Measurements from ENCODE around the gene LILRB3.
A peak's percentile ranks its signal among the peaks of the same experiment; 100 is the strongest.
"Not testable (repeated sequence)": the region's sequence is repeated elsewhere in the genome, so short reads cannot be mapped to it uniquely, and the experiment has no call there.

LILRB3 gene

DNA sequence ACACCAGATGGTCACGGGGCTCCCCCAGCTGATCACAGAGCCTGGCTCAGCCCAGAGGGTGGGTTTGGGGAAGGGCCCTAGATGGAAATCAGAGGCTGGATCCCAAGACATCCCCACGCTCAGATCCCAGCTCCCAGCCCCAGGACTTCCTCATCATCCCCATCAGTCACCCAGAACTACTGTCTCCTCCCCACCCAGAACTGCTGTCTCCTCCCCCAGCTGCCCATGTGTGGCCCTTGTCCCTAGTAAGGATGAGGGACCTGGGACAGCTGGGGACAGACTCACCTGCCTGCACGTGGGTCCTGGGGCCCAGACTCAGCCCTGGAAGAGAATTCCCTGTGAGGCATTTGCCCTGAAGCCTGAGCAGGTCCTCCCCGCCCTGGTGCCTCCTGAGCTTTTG is 19.4 kb upstream of the LILRB3 start:
- not testable (repeated sequence) for DNase-seq

DNA sequence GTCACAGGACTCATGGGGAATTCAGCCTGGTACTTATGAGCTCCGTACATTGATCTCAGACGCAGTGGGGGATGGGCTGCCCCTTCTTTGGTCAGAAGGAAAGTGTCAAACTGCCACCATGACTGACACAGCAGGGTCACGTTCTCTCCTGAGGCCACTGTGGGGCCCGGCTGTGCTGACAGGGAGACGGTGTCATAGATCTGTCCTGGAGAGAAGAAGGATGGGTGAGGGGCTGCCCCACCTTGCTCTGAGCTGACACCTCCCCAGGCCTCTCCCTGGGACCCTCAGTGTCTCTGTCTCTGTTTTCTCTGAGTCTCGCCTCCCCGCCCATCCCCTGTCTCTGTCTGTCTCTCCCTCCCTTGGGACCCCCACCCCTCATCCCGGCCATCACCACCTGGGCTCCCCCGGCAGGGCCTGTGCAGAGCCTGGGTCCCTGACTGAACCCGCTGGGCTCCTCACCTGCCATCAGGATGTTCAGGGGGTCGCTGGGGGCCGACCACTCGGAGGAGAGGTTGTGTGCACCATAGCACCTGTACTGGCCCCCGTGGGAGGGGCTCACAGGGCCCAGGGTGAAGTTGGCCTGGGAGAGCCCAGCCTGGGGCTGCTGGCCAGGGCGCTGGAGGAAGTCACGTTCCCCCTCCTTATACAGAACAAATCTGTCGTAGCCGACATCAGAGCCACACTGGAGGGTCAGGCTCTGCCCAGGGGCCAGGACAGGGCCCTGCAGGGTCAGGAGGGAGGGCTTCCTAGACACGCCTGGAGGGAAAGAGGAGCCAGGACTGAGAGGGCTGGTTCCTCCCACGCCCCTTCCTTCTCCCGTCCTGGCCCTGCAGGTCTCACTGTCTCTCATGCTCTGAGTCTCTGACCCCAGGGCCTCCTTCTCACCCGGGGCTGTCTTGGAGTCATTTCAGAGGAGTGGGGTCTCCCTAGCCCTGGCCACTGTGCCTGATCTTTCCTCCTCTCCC is 17.8 kb upstream of the LILRB3 start:
- not testable (repeated sequence) for DNase-seq

- not testable (repeated sequence) for DNase-seq
Measured at GRCh38 chr19:54239491-54240371, 16.9 kb upstream of the LILRB3 start.

GRCh38 chr19:54233941-54234340 is 11.1 kb upstream of the LILRB3 start:
- no peak for DNase-seq

DNA sequence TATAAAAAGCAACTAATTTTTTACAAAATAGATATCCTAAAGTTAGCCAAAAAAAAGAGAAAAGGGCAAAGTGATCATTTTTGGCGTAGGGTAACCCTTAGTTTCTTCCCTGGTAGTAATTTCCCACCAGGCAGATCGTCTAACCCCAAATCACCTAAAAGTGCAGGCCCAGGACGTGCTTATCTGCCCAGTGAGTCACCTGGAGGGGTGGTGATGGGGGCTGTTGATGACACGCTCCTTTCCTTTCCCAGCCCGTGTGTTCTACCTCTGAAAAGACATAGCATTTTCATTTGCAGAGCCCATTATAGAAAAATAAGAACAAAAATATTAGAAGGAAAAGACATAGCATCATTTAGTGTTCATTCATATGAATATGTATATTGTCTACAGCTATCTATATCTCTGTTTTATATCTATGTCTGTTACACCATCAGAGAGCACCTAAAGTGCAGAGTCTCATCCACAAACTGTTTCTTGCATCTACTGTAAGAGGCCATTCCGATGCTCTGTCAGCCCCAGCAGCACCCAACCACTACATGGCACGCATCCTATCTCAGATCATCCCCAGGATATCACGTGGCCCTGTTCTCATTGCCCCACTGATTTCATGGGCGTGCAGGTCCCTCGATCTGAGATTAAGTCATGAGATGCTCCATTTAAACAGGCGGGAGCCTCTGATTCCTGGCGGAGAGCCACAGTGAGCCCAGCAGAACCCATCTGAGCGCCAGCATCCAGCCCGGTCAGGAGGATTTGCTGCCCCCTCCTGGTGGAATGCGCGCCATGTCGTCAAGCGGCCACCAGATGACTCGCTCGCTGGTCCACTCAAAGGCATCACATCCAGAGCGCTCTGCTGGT is 8.5 kb upstream of the LILRB3 start:
- peak; percentile 69 for DNase-seq

DNA sequence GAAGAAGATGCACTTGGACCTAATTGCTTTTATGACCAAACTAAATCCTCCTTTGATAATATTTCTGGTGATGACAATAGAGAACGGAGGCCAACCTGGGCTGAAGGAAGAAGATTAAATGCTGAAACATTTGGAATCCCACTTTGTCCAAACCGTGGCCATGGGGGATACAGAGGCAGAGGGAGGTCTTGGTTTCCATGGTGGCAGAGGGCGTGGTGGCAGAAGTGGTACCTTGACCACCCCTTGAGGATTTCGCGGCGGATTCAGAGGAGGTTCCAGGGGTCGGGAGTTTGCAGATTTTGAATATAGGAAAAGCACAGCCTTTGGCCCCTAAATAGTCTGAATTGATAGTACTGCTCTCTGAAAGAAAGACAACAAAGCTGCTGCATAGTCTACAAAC is 7.2 kb upstream of the LILRB3 start:
- DNase-seq = no peak

DNA sequence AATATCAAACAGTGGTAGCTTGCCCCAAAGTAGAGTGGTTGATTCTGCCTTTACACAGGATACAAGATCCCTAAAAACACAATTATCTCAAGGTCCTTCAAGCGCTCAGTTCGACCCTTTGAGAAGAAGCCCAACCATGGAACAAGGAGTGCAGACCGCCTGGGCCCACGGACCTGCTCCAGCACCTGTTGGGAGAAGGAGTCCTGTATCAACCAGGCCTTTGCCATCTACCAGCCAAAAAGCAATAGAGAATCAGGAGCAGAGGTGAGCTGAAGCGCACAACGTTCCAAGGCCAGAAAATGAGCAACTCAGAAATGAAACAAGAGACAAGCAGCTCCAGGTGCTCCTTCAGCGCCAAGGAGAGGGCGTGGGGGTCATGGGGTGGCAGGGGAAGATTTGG is 6.3 kb upstream of the LILRB3 start:
- DNase-seq = no peak

GRCh38 chr19:54224619-54225018 is 1.8 kb upstream of the LILRB3 start:
- not testable (repeated sequence) for DNase-seq

DNA sequence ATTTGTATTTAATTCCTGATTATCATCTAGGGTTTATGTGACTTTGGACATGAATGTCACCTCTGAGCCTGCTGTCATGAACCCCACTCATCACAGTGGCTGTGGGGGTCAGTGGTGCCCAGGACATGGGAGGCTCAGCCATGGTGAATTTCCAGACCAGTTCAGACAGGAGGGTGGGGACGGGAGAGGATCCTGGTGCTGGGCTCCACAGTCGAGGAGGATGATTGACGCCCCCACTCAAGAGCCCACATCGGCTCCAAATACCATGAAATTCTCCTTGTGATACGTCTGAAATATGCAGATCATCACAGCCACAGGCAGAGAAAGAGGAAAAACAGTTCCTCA is 1.1 kb upstream of the LILRB3 start:
- not testable (repeated sequence) for DNase-seq

DNA sequence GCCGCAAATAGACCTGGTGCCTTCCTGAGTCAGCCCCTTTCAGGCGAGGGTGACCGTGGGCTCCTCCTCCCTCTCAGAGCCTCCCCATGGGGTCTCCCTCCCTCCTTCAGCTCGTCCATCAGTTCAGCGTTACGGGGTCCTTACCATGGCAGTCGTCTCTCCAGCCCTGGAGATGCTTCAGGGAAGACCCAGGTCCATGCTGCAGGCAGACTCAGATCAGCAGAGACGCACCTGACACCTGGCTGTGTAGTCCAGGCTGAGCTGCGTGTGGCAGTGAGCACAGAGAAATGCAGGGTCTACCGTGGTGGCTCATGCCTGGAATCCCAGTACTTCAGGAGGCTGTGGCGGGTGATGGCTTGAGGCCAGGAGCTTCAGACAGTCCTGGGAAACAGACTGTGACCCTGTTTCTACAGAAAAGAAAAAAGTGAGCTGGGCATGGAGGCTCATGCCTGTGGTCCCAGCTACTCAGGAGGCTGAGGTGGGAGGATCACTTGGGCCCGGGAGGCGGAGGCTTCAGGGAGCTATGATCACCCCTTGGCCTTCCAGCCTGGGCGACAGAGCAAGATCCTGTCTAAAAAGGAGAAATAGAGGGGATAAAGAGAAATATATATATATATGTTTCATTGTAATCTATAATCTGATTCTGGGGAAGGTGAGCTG is 600 bp upstream of the LILRB3 start:
- not testable (repeated sequence) for DNase-seq

- DNase-seq = not testable (repeated sequence)
Measured at GRCh38 chr19:54221947-54222346, 860 bp downstream of the LILRB3 start.

DNA sequence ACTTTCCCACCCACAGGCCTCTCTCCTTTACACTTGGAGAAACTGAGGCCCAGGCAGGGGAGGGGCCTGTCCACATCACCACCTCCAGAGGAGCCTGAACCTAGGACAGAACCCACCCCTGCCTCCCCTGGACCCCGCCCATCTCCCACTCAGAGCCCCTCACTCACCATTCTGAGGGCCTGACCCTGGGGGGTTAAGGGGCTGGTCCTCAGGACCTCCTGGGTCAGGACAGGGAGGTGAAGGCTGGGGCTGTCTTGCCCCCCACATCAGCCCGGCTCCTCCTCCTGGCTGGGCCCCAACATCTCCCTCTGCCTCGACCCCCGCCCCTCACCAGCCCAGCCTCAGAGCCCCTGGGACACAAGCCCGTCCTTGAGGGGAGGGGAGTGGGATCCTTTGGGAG is 3.1 kb downstream of the LILRB3 start:
- not testable (repeated sequence) for DNase-seq

- no peak for DNase-seq
Measured at GRCh38 chr19:54218960-54219661, 3.7 kb downstream of the LILRB3 start.

DNA sequence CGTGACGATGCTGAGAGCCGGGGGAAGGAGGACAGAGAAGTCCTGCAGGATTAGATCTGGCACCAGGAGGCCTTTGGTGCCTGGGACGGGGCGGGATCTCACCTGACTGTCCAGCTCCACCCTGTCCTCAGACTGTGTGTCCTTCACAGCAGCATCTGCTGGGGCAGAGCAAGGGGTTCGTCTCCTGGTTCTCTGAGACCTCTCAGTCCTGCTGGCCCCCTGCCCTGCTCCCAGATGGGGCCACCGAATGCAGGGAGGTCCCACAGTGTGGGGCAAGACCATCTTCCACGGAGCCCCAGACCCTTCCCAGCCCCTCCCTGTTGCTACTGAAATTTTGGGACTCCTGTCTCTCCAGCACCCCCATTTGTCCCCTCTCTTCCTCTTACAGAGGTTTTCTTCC is 4.5 kb downstream of the LILRB3 start:
- DNase-seq = no peak

- not testable (repeated sequence) for DNase-seq
Measured at GRCh38 chr19:54217517-54218247, 5.1 kb downstream of the LILRB3 start.

GRCh38 chr19:54216869-54217268 is 5.9 kb downstream of the LILRB3 start:
- DNase-seq = no peak

- not testable (repeated sequence) for DNase-seq
Measured at GRCh38 chr19:54214734-54215133, 8.1 kb downstream of the LILRB3 start.

DNA sequence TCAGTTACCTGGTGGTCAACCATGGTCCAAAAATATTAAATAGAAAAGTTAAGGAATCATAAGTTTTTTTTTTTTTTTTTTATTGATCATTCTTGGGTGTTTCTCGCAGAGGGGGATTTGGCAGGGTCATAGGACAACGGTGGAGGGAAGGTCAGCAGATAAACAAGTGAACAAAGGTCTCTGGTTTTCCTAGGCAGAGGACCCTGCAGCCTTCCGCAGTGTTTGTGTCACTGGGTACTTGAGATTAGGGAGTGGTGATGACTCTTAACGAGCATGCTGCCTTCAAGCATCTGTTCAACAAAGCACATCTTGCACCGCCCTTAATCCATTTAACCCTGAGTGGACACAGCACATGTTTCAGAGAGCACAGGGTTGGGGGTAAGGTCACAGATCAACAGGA is 8.6 kb downstream of the LILRB3 start:
- DNase-seq = not testable (repeated sequence)

- no peak for DNase-seq
Measured at GRCh38 chr19:54211235-54211634, 11.6 kb downstream of the LILRB3 start.

GRCh38 chr19:54209811-54210494 is 12.9 kb downstream of the LILRB3 start:
- peak; percentile 75 for DNase-seq
